ENCODE measurements around the gene BCL7C. TPM values are rescaled to one million over a fixed set of nuclear protein-coding genes. Genes with fewer than 3 reads are reported as not detected.
A peak's percentile ranks its signal among the peaks of the same experiment; 100 is the strongest.

The BCL7C gene
- total and polyA plus RNA-seq, 10 of the 15 experiments (the other 5 are each of a cell fraction or from before 2014, with no cell fraction given), result 1.1 to 30.5 (median 13.7) TPM

- peaks cover 4% of the 10 kb centered on the region; the same call in 1 of the 2 replicates for H3K4me1 ChIP-seq (ENCODE audit: control insufficient read depth, insufficient read depth, low read length)
- H3K27me3 ChIP-seq (replicated peaks in 1 of 2; ENCODE audit: control insufficient read depth in 2 of 2, insufficient read depth in 2 of 2, low read length in 1 of 2), result no peaks in the 10 kb centered on the region
- intact Hi-C loops (cut with micrococcal nuclease; ENCODE audit: unreplicated experiment), result loop anchor here (5.0 to 10.0 kb wide), 3 partner anchors 163 to 270 kb away; partner anchors contain the start of genes CFAP119, FBRS, PRR14 and RNF40
- ChIA-PET RAD21 (ENCODE audit: unreplicated experiment) (interaction anchor here (1.3 kb wide), 1 partner anchor 29 kb away, joined by 4 read pairs; no protein-coding TSS in a partner anchor), POLR2A (interaction anchor here (0.5 to 0.7 kb wide), 2 partner anchors 456 to 1010 kb away, joined by 3 read pairs; no protein-coding TSS in a partner anchor), SMC1A (ENCODE audit: uncharacterized antibody, unreplicated experiment) (interaction anchor here (1.3 kb wide), 1 partner anchor 17 kb away, joined by 5 read pairs; no protein-coding TSS in a partner anchor), CTCF (interaction anchor here (1.1 to 5.2 kb wide), 2 partner anchors 17 to 23 kb away, joined by 3 to 26 read pairs; no protein-coding TSS in a partner anchor)
- no peak overlapping the region for H2AFZ ChIP-seq (ENCODE audit: control insufficient read depth, low read depth, low read length)
- peaks cover 0 to 3% of the 10 kb centered on the region in 2 experiments; a peak in 3 of 4 replicates for H3K36me3 ChIP-seq (ENCODE audit: control insufficient read depth in 2 of 2, insufficient read depth in 2 of 2, low read length in 1 of 2)
- ATAC-seq, result no peak
- FAIRE-seq, result no peak
- H3K27ac ChIP-seq (ENCODE audit: control insufficient read depth, insufficient read depth), result no peak overlapping the region
- H3K79me2 ChIP-seq (ENCODE audit: control insufficient read depth, insufficient read depth, low read length), result peaks cover 5% of the 10 kb centered on the region
- H3K4me2 ChIP-seq (ENCODE audit: control insufficient read depth, insufficient read depth), result peak overlapping the region; percentile 48
- no peaks in the 10 kb centered on the region for H4K20me1 ChIP-seq (ENCODE audit: control insufficient read depth, insufficient read depth)
- TF ChIP-seq SMAD1 (IDR thresholded peaks at IDR 0.05; ENCODE audit: low read depth, partially characterized antibody) (no peak), ZBED1 (IDR thresholded peaks at IDR 0.05; ENCODE audit: borderline replicate concordance) (no peak), HDAC6 (IDR thresholded peaks at IDR 0.05; ENCODE audit: unreplicated experiment) (no peak)
- WGBS (ENCODE audit: insufficient coverage, insufficient replicate concordance, low lambda C conversion rate, missing lambda C conversion rate), result 93% methylated on average over 11 of the region's 11 CpGs
- H3K4me3 ChIP-seq, result peak overlapping the region; percentile 81
- in situ Hi-C loops (cut with MboI), result loop anchor here (5.0 kb wide), 1 partner anchor 83 kb away; no protein-coding TSS in a partner anchor
- no peaks in the 10 kb centered on the region for H3K9me3 ChIP-seq (replicated peaks; ENCODE audit: control insufficient read depth, insufficient read depth, low read length)
- H3K9ac ChIP-seq (ENCODE audit: control insufficient read depth, insufficient read depth, low read length), result peak overlapping the region; percentile 57
- TSS peak; percentile 62 for BruUV-seq (replicated peaks)
- no peak for DNase-seq (ENCODE audit: low read depth, low spot score)
These were observed 31.2 kb upstream of the BCL7C start for GRCh38 chr16:30924913-30925631.

Data from GM12878 (cell line).